HG03064 (cell line): ENCODE results near the gene EEF2.

Source experiments
- ATAC-seq: cut with Tn5 transposase; IDR thresholded peaks from one replicate; pipeline ENCODE4 v1.9.1; 2021; ENCODE audit warnings: low read depth; ENCODE audit not compliant: unreplicated experiment

EEF2 gene

GRCh38 chr19:3986260-3987041 is 1.2 kb upstream of the EEF2 start:
- no peak for ATAC-seq

GRCh38 chr19:3985643-3986259 is 488 bp upstream of the EEF2 start:
- no peak for ATAC-seq

- ATAC-seq: no peak
These were observed 717 bp downstream of the EEF2 start for GRCh38 chr19:3984584-3984907.

- no peak for ATAC-seq
These were observed 1.2 kb downstream of the EEF2 start for GRCh38 chr19:3983936-3984583.

- ATAC-seq: no peak
These were observed 1.7 kb downstream of the EEF2 start for GRCh38 chr19:3983542-3983914.

- ATAC-seq: no peak
These were observed 2.3 kb downstream of the EEF2 start for GRCh38 chr19:3982701-3983541.

GRCh38 chr19:3981736-3982681 is 3.3 kb downstream of the EEF2 start:
- ATAC-seq: no peak

- ATAC-seq: no peak
These were observed 3.9 kb downstream of the EEF2 start for GRCh38 chr19:3981373-3981735.

- no peak for ATAC-seq
These were observed 4.7 kb downstream of the EEF2 start for GRCh38 chr19:3980353-3981251.

- ATAC-seq: no peak
These were observed 5.5 kb downstream of the EEF2 start for GRCh38 chr19:3979674-3980352.

- ATAC-seq: no peak
These were observed 6.0 kb downstream of the EEF2 start for GRCh38 chr19:3979289-3979673.

- ATAC-seq: no peak
These were observed 7.1 kb downstream of the EEF2 start for GRCh38 chr19:3978145-3978544.

- no peak for ATAC-seq
These were observed 7.8 kb downstream of the EEF2 start for GRCh38 chr19:3977242-3978143.

GRCh38 chr19:3976495-3977241 is 8.6 kb downstream of the EEF2 start:
- ATAC-seq: no peak

GRCh38 chr19:3975637-3976087 is 9.6 kb downstream of the EEF2 start:
- no peak for ATAC-seq

- no peak for ATAC-seq
These were observed 10.1 kb downstream of the EEF2 start for GRCh38 chr19:3975144-3975543.
